Transverse colon (tissue), 4 donors: Measurements from ENCODE around the gene SHISA9.

Experiments
- CTCF ChIP-seq, 5 experiments: fragments of 200-600 bp in 3 of 5; fragments of 450-650 bp in 2 of 5; sonication (generic) in 3 of 5; IDR thresholded peaks; 1 replicate in 2 of 5; 2 replicates in 3 of 5; pipeline ENCODE4 v1.5.1; 2016 to 2017; ENCODE audit warnings: antibody characterized with exemption in 5 of 5, inconsistent platforms in 3 of 5, mild to moderate bottlenecking in 2 of 5, moderate library complexity in 1 of 5
- EP300 ChIP-seq: sonication (generic); formaldehyde crosslinking; IDR thresholded peaks from one replicate; pipeline ENCODE4 v1.6.1; 2017; ENCODE audit warnings: antibody characterized with exemption, low read depth
- POLR2A ChIP-seq: fragments of 450-650 bp; IDR thresholded peaks from one replicate; pipeline ENCODE4 v1.6.1; 2016; ENCODE audit warnings: antibody characterized with exemption, mild to moderate bottlenecking, moderate library complexity
- POLR2AphosphoS5 ChIP-seq, 3 donors: sonication (generic); formaldehyde crosslinking; IDR thresholded peaks; one replicate each; pipeline ENCODE4 v1.6.1; 2016; ENCODE audit warnings: antibody characterized with exemption in 3 of 3

- TF ChIP-seq CTCF (IDR thresholded peaks at IDR 0.05) (no peak), POLR2A (no peak), POLR2AphosphoS5 (IDR thresholded peaks at IDR 0.05) (no peak), EP300 (no peak)
These were observed 2.8 kb upstream of the SHISA9 start for GRCh38 chr16:12898551-12898950.
